EH (cell line): ENCODE measurements around the gene TNS3.

ENCODE experiments used
- DNase-seq: peaks from one replicate; pipeline ENCODE4 v3.0.0-alpha.2; 2015; ENCODE audit warnings: low read depth

TNS3 gene

GRCh38 chr7:47225387-47226131 is 356.4 kb downstream of the TNS3 start:
- DNase-seq = peak; percentile 30
